A549 (cell line): ENCODE results near the gene PDGFA. TPM values are rescaled to one million over a fixed set of nuclear protein-coding genes. Genes with fewer than 3 reads are reported as not detected.

Experiments used
- ATAC-seq, 2 experiments: fragments of 200-7000 bp in 1 of 2; fragments of >200 bp in 1 of 2; cut with Nextera tagmentation in 1 of 2; cut with Tn5 transposase in 1 of 2; 3 replicates each; pipeline versions ENCODE4 v1.8.0 to v1.9.1; 2018 to 2020; ENCODE audit warnings: mild to moderate bottlenecking in 1 of 2, moderate library complexity in 1 of 2
- CTCF ChIA-PET: fragments of 300-600 bp; sonication (Branson Sonifier 250); formaldehyde crosslinking; extraction: SDS; loops from one replicate; lab custom pipeline; 2021; ENCODE audit warnings: antibody characterized with exemption, inconsistent platforms; lab: Yijun Ruan, JAX
- POLR2A ChIA-PET: fragments of 350-600 bp; formaldehyde crosslinking; extraction: SDS; loops from one replicate; lab custom pipeline; 2021; ENCODE audit warnings: antibody characterized with exemption, inconsistent platforms; lab: Yijun Ruan, JAX
- DNase-seq, 2 experiments: peaks; one replicate each; pipeline versions ENCODE4 v3.0.0 to v3.0.0-alpha.2; 2011 to 2016; ENCODE audit warnings: low read depth in 1 of 2, low spot score in 1 of 2
- FAIRE-seq: peaks from 2 replicates; lab custom pipeline; 2011; peaks lifted over from hg19 to GRCh38; lab: Jason Lieb, UNC
- H3K27ac ChIP-seq, 2 experiments: fragments of >200 bp; sonication (Bioruptor Twin); formaldehyde crosslinking; 3 replicates each; pipeline ENCODE4 v1.5.1; 2016 to 2017
- H3K4me1 ChIP-seq: fragments of >200 bp; sonication (Bioruptor Twin); formaldehyde crosslinking; 3 replicates; pipeline ENCODE4 v1.6.1; 2016
- H3K4me2 ChIP-seq: fragments of >200 bp; sonication (Bioruptor Twin); formaldehyde crosslinking; 3 replicates; pipeline ENCODE4 v1.6.1; 2016
- H3K4me3 ChIP-seq: fragments of >200 bp; sonication (Bioruptor Twin); formaldehyde crosslinking; 3 replicates; pipeline ENCODE4 v1.5.1; 2016
- H3K9me3 ChIP-seq: fragments of >200 bp; sonication (Bioruptor Twin); formaldehyde crosslinking; 3 replicates; pipeline ENCODE4 v1.6.1; 2016
- ATOH8 ChIP-seq: fragments of 250-450 bp; sonication (Bioruptor Pico); IDR thresholded peaks from 2 replicates; pipeline ENCODE4 v1.5.0; 2020; ENCODE audit warnings: low read depth, mild to moderate bottlenecking, moderate library complexity
- CBX2 ChIP-seq: fragments of 200-600 bp; sonication (generic); IDR thresholded peaks from 2 replicates; pipeline ENCODE4 v1.6.1; 2016; ENCODE audit warnings: low read depth, mild to moderate bottlenecking, borderline replicate concordance
- CHD4 ChIP-seq: fragments of 200-600 bp; sonication (generic); IDR thresholded peaks from 2 replicates; pipeline ENCODE4 v1.6.1; 2016; ENCODE audit warnings: antibody characterized with exemption, mild to moderate bottlenecking, borderline replicate concordance
- EHMT2 ChIP-seq: fragments of 200-600 bp; sonication (generic); IDR thresholded peaks from 2 replicates; pipeline ENCODE4 v1.6.1; 2016; ENCODE audit warnings: antibody characterized with exemption, low read depth, mild to moderate bottlenecking, moderate library complexity
- ESRRA ChIP-seq: fragments of 150-350 bp; IDR thresholded peaks from 2 replicates; pipeline ENCODE4 v1.6.1; 2014; ENCODE audit warnings: mild to moderate bottlenecking, low read length, borderline replicate concordance
- FOSB ChIP-seq: fragments of 250-450 bp; sonication (Bioruptor Pico); IDR thresholded peaks from 2 replicates; pipeline ENCODE4 v1.5.0; 2020; ENCODE audit warnings: mild to moderate bottlenecking, moderate library complexity
- JUN ChIP-seq, 2 experiments: fragments of >200 bp; sonication (Bioruptor Twin); formaldehyde crosslinking; IDR thresholded peaks; 2 replicates in 1 of 2; 3 replicates in 1 of 2; pipeline ENCODE4 v1.6.1; 2016 to 2017
- MAX ChIP-seq: IDR thresholded peaks from 2 replicates; pipeline ENCODE4 v1.6.1; 2012
- NFE2L2 ChIP-seq: fragments of 150-350 bp; conservative IDR thresholded peaks from 2 replicates; pipeline ENCODE4 v1.6.1; 2014; ENCODE audit warnings: low read length
- REST ChIP-seq: fragments of 200-600 bp; sonication (generic); IDR thresholded peaks from 2 replicates; pipeline ENCODE4 v1.6.1; 2016; ENCODE audit warnings: antibody characterized with exemption, mild to moderate bottlenecking, moderate library complexity
- RNF2 ChIP-seq: fragments of 200-600 bp; sonication (generic); IDR thresholded peaks from 2 replicates; pipeline ENCODE4 v1.6.1; 2016; ENCODE audit warnings: low read depth, mild to moderate bottlenecking, antibody characterized with exemption, moderate library complexity, borderline replicate concordance
- TFCP2L1 ChIP-seq: fragments of 250-450 bp; sonication (Bioruptor Pico); IDR thresholded peaks from 2 replicates; pipeline ENCODE4 v1.5.0; 2021; ENCODE audit warnings: mild to moderate bottlenecking
- TP53 ChIP-seq: fragments of 250-450 bp; sonication (Bioruptor Pico); IDR thresholded peaks from 2 replicates; pipeline ENCODE4 v1.5.0; 2021; ENCODE audit warnings: mild to moderate bottlenecking, moderate library complexity
- ZC3H11A ChIP-seq: fragments of 450-650 bp; IDR thresholded peaks from 2 replicates; pipeline ENCODE4 v1.6.1; 2014; ENCODE audit warnings: antibody characterized with exemption, mild to moderate bottlenecking
- ZFP36 ChIP-seq: fragments of 450-650 bp; IDR thresholded peaks from 2 replicates; pipeline ENCODE4 v1.6.1; 2014; ENCODE audit warnings: borderline replicate concordance; ENCODE audit not compliant: partially characterized antibody
- WGBS: methylation state at CpG from one replicate; pipeline ENCODE4 v1.1.6; 2017; ENCODE audit errors: missing lambda C conversion rate; 5-methylcytosine and 5-hydroxymethylcytosine counted together
- polyA plus RNA-seq, 4 experiments: library from polyadenylated mRNA; depleted of rRNA in 3 of 4; stranded (reverse); fragments of >200 nt; fragmentation: RNase III in 1 of 4; extraction: RNeasy Plus Mini Kit Qiagen cat#74134 plus additional on column Dnase treatment in 1 of 4; gene quantifications; 2 replicates in 3 of 4; 3 replicates in 1 of 4; pipeline ENCODE4 v1.2.3, GENCODE V29; 2011 to 2017

PDGFA gene
- polyA plus RNA-seq, 2 of the 4 experiments (the other 2 are of a cell fraction), result 12.8 to 14.9 TPM

GRCh38 chr7:497946-498655 lies 21.5 kb downstream of the PDGFA start:
- H3K27ac ChIP-seq, result no peak overlapping the region
- no peaks in the 10 kb centered on the region for H3K9me3 ChIP-seq
- WGBS, result 90% methylated on average over 21 of the region's 21 CpGs
- H3K4me1 ChIP-seq, result peaks cover 3% of the 10 kb centered on the region
- no peak for FAIRE-seq
- TF ChIP-seq RNF2 (no peak), EHMT2 (no peak), ZFP36 (no peak), MAX (no peak)
- TF ChIP-seq, all 56 proteins: peak for 0
- CTCF ChIA-PET, result interaction anchor here (0.6 to 1.2 kb wide), 2 partner anchors 21 to 276 kb away, joined by 3 read pairs; partner anchors contain the start of gene PDGFA
- DNase-seq (no peak), ATAC-seq (no peak)
- Histone ChIP-seq H3K4me3 (no peak overlapping the region), H3K4me2 (no peak overlapping the region)
- POLR2A ChIA-PET, result interaction anchor here (0.6 to 1.0 kb wide), 2 partner anchors 22 to 137 kb away, joined by 4 read pairs; partner anchors contain the start of gene PDGFA

GRCh38 chr7:497346-497745 lies 22.3 kb downstream of the PDGFA start:
- Histone ChIP-seq H3K9me3 (no peaks in the 10 kb centered on the region), H3K4me3 (no peak overlapping the region), H3K4me1 (no peaks in the 10 kb centered on the region), H3K4me2 (no peak overlapping the region), H3K27ac (no peak overlapping the region)
- DNase-seq, result no peak
- no peak for ATAC-seq
- FAIRE-seq, result no peak
- POLR2A ChIA-PET, result interaction anchor here (0.6 kb wide), 1 partner anchor 138 kb away, joined by 4 read pairs; no protein-coding TSS in a partner anchor
- WGBS, result 89% methylated on average over 13 of the region's 13 CpGs
- TF ChIP-seq CBX2 (no peak), FOSB (no peak), ESRRA (no peak), RNF2 (no peak), NFE2L2 (no peak)
- CTCF ChIA-PET, result no interaction called here

GRCh38 chr7:496528-497295 lies 22.9 kb downstream of the PDGFA start:
- FAIRE-seq, result no peak
- ChIA-PET CTCF (interaction anchor here (0.5 kb wide), 1 partner anchor 165 kb away, joined by 3 read pairs; no protein-coding TSS in a partner anchor), POLR2A (no interaction called here)
- TF ChIP-seq MAX (no peak), REST (no peak), ZC3H11A (no peak), TP53 (CRISPR knock-in tag) (no peak), ATOH8 (CRISPR knock-in tag) (no peak), JUN (IDR thresholded peaks at IDR 0.05) (no peak), TFCP2L1 (CRISPR knock-in tag) (no peak), EHMT2 (no peak), CHD4 (no peak)
- no peaks in the 10 kb centered on the region for H3K9me3 ChIP-seq
- no peak for DNase-seq
- no peak overlapping the region for H3K27ac ChIP-seq
- H3K4me1 ChIP-seq, result no peaks in the 10 kb centered on the region
- no peak overlapping the region for H3K4me3 ChIP-seq
- H3K4me2 ChIP-seq, result no peak overlapping the region
- WGBS, result 90% methylated on average over 22 of the region's 24 CpGs
- peak in 1 of 2 experiments; percentile 17; a peak in 1 of 6 replicates for ATAC-seq
